ENCODE measurements around the gene ATP6V0E1.

- no peak for TF ChIP-seq CTCF (IDR thresholded peaks at IDR 0.05)
- TF ChIP-seq POLR2A (IDR thresholded peaks at IDR 0.05) = no peak
Observed at GRCh38 chr5:173056783-173057061, 73.2 kb downstream of the ATP6V0E1 start.
